Neuronal stem cell (in vitro differentiated cells): Measurements from ENCODE around the gene PCNX2.

Experiments used
- DNase-seq: peaks from one replicate; pipeline ENCODE4 v3.0.0-alpha.2; 2013; ENCODE audit warnings: low spot score
- H2AFZ ChIP-seq: one replicate; pipeline ENCODE4 v1.6.1; 2013; ENCODE audit warnings: mild to moderate bottlenecking, low read length, inconsistent platforms
- H2AK5ac ChIP-seq: 2 replicates; pipeline ENCODE4 v1.6.1; 2013; ENCODE audit warnings: low read depth, mild to moderate bottlenecking, inconsistent platforms, low read length, moderate library complexity, mixed read lengths
- H2BK120ac ChIP-seq: 2 replicates; pipeline ENCODE4 v1.6.1; 2013; ENCODE audit warnings: low read depth, mild to moderate bottlenecking, inconsistent platforms, low read length, moderate library complexity, mixed read lengths
- H2BK12ac ChIP-seq: one replicate; pipeline ENCODE4 v1.6.1; 2013; ENCODE audit warnings: low read length, inconsistent platforms
- H2BK15ac ChIP-seq: 2 replicates; pipeline ENCODE4 v1.6.1; 2013; ENCODE audit warnings: mild to moderate bottlenecking, low read length, inconsistent platforms, mixed read lengths
- H2BK5ac ChIP-seq: one replicate; pipeline ENCODE4 v1.6.1; 2013; ENCODE audit warnings: inconsistent platforms, mild to moderate bottlenecking, low read length, moderate library complexity
- H3K14ac ChIP-seq: one replicate; pipeline ENCODE4 v1.6.1; 2013; ENCODE audit warnings: low read length, inconsistent platforms
- H3K18ac ChIP-seq: 2 replicates; pipeline ENCODE4 v1.6.1; 2013; ENCODE audit warnings: low read length, inconsistent platforms
- H3K23ac ChIP-seq: 2 replicates; pipeline ENCODE4 v1.6.1; 2013; ENCODE audit warnings: low read depth, mild to moderate bottlenecking, mixed read lengths, low read length, inconsistent platforms; ENCODE audit not compliant: poor library complexity
- H3K27ac ChIP-seq: replicated peaks from 3 replicates; pipeline ENCODE4 v1.5.1; 2013; ENCODE audit warnings: low read length, inconsistent platforms
- H3K27me3 ChIP-seq, 3 experiments: 2 replicates each; pipeline ENCODE4 v1.6.1; 2013; ENCODE audit warnings: low read length in 3 of 3, mild to moderate bottlenecking in 2 of 3, inconsistent platforms in 1 of 3, low read depth in 1 of 3, mixed read lengths in 1 of 3, moderate library complexity in 1 of 3; ENCODE audit not compliant: control insufficient read depth in 3 of 3, insufficient read depth in 3 of 3
- H3K36me3 ChIP-seq, 2 donors: replicated peaks in 1 of 2; 2 replicates each; pipeline ENCODE4 v1.6.1; 2013; ENCODE audit warnings: low read length in 2 of 2; ENCODE audit not compliant: control insufficient read depth in 2 of 2, insufficient read depth in 2 of 2
- H3K4ac ChIP-seq: 2 replicates; pipeline ENCODE4 v1.6.1; 2013; ENCODE audit warnings: inconsistent platforms, mild to moderate bottlenecking, low read length, moderate library complexity
- H3K4me1 ChIP-seq, 2 donors: 1 replicate in 1 of 2; 2 replicates in 1 of 2; pipeline ENCODE4 v1.6.1; 2013; ENCODE audit warnings: low read length in 2 of 2, low read depth in 1 of 2; ENCODE audit not compliant: control insufficient read depth in 2 of 2, insufficient read depth in 1 of 2
- H3K4me2 ChIP-seq: one replicate; pipeline ENCODE4 v1.6.1; 2013; ENCODE audit warnings: mild to moderate bottlenecking, low read length, inconsistent platforms; ENCODE audit not compliant: insufficient read depth, poor library complexity, severe bottlenecking
- H3K4me3 ChIP-seq, 2 donors: 2 replicates each; pipeline ENCODE4 v1.5.1; 2013; ENCODE audit warnings: low read length in 2 of 2, mild to moderate bottlenecking in 2 of 2, inconsistent platforms in 1 of 2, moderate library complexity in 1 of 2
- H3K79me1 ChIP-seq: one replicate; pipeline ENCODE4 v1.6.1; 2013; ENCODE audit warnings: low read depth, mild to moderate bottlenecking, inconsistent platforms, low read length, moderate library complexity
- H3K9ac ChIP-seq: one replicate; pipeline ENCODE4 v1.6.1; 2013; ENCODE audit warnings: mild to moderate bottlenecking, low read depth, low read length, inconsistent platforms; ENCODE audit not compliant: poor library complexity
- H3K9me3 ChIP-seq, 2 donors: replicated peaks in 1 of 2; 2 replicates each; pipeline versions ENCODE3 to v1.6.1; 2013; ENCODE audit warnings: low read length in 2 of 2, mild to moderate bottlenecking in 2 of 2, inconsistent platforms in 1 of 2, low read depth in 1 of 2, mixed read lengths in 1 of 2, moderate library complexity in 1 of 2; ENCODE audit not compliant: control insufficient read depth in 2 of 2, insufficient read depth in 1 of 2
- H4K8ac ChIP-seq: one replicate; pipeline ENCODE4 v1.6.1; 2013; ENCODE audit warnings: low read depth, mild to moderate bottlenecking, inconsistent platforms, low read length, moderate library complexity
- H4K91ac ChIP-seq: one replicate; pipeline ENCODE4 v1.6.1; 2013; ENCODE audit warnings: low read length, low read depth, mild to moderate bottlenecking, inconsistent platforms; ENCODE audit not compliant: poor library complexity
- WGBS, 2 donors: extraction: QIAGEN DNeasy Blood & Tissue Kit; methylation state at CpG; one replicate each; pipeline ENCODE4 v1.1.7; 2013; ENCODE audit warnings: missing lambda C conversion rate in 2 of 2, mixed read lengths in 1 of 2; ENCODE audit not compliant: insufficient read length in 2 of 2, insufficient replicate concordance in 1 of 2; ENCODE audit errors: extremely low coverage in 2 of 2; 5-methylcytosine and 5-hydroxymethylcytosine counted together

The PCNX2 gene

GRCh38 chr1:233061265-233061664 is 234.3 kb downstream of the PCNX2 start:
- no peak overlapping the region for H2AFZ ChIP-seq
- no peak overlapping the region for H2BK12ac ChIP-seq
- no peak overlapping the region for H3K23ac ChIP-seq
- H3K27ac ChIP-seq = no peak overlapping the region
- H2AK5ac ChIP-seq = no peak overlapping the region
- H3K79me1 ChIP-seq = no peaks in the 10 kb centered on the region
- H3K14ac ChIP-seq = no peak overlapping the region
- peaks cover 0 to 6% of the 10 kb centered on the region in 2 donors for H3K9me3 ChIP-seq
- H2BK5ac ChIP-seq = no peak overlapping the region
- no peak overlapping the region for H3K4me3 ChIP-seq
- H3K36me3 ChIP-seq = no peaks in the 10 kb centered on the region
- no peak overlapping the region for H3K18ac ChIP-seq
- WGBS, 2 donors = no CpG with 5 or more reads among the region's 5 CpGs
- H2BK120ac ChIP-seq = no peak overlapping the region
- H4K8ac ChIP-seq = no peak overlapping the region
- no peak overlapping the region for H3K9ac ChIP-seq
- no peak overlapping the region for H2BK15ac ChIP-seq
- no peak overlapping the region for H4K91ac ChIP-seq
- DNase-seq = no peak
- no peak overlapping the region for H3K4ac ChIP-seq
- peaks cover 5 to 7% of the 10 kb centered on the region in 2 donors for H3K4me1 ChIP-seq
- H3K4me2 ChIP-seq = no peak overlapping the region
- no peaks in the 10 kb centered on the region for H3K27me3 ChIP-seq

- no peak overlapping the region for H4K8ac ChIP-seq
- peaks cover 7 to 8% of the 10 kb centered on the region in 2 donors for H3K4me1 ChIP-seq
- H4K91ac ChIP-seq = no peak overlapping the region
- H3K9me3 ChIP-seq = no peaks in the 10 kb centered on the region
- no peak overlapping the region for H3K9ac ChIP-seq
- H3K27ac ChIP-seq = no peak overlapping the region
- peak overlapping the region; percentile 25 for H2AFZ ChIP-seq
- H2BK5ac ChIP-seq = no peak overlapping the region
- no peaks in the 10 kb centered on the region for H3K36me3 ChIP-seq
- no peak overlapping the region for H2AK5ac ChIP-seq
- H2BK15ac ChIP-seq = no peak overlapping the region
- no peak overlapping the region for H3K14ac ChIP-seq
- H3K4me2 ChIP-seq = no peak overlapping the region
- no peaks in the 10 kb centered on the region for H3K27me3 ChIP-seq
- no peak overlapping the region for H2BK120ac ChIP-seq
- no peak overlapping the region for H3K4ac ChIP-seq
- H3K23ac ChIP-seq = no peak overlapping the region
- DNase-seq = no peak
- no peak overlapping the region for H3K18ac ChIP-seq
- no peak overlapping the region for H3K4me3 ChIP-seq
- H2BK12ac ChIP-seq = no peak overlapping the region
- no CpG with 5 or more reads among the region's 3 CpGs for WGBS, 2 donors
- H3K79me1 ChIP-seq = no peaks in the 10 kb centered on the region
These were observed 235.0 kb downstream of the PCNX2 start for GRCh38 chr1:233060461-233060994.

GRCh38 chr1:233057836-233058235 is 237.7 kb downstream of the PCNX2 start:
- H3K27ac ChIP-seq = no peak overlapping the region
- H3K4me3 ChIP-seq = no peak overlapping the region
- H3K9ac ChIP-seq = no peak overlapping the region
- H2BK12ac ChIP-seq = no peak overlapping the region
- no peak overlapping the region for H2AK5ac ChIP-seq
- no peaks in the 10 kb centered on the region for H3K9me3 ChIP-seq
- H3K4me1 ChIP-seq = peaks cover 7 to 8% of the 10 kb centered on the region in 2 donors
- no peaks in the 10 kb centered on the region for H3K36me3 ChIP-seq
- no peaks in the 10 kb centered on the region for H3K79me1 ChIP-seq
- no peak overlapping the region for H3K4me2 ChIP-seq
- DNase-seq = no peak
- H3K27me3 ChIP-seq = no peaks in the 10 kb centered on the region
- no peak overlapping the region for H2AFZ ChIP-seq
- H2BK5ac ChIP-seq = no peak overlapping the region
- no peak overlapping the region for H2BK15ac ChIP-seq
- WGBS, 2 donors = no CpG with 5 or more reads among the region's 3 CpGs
- H3K18ac ChIP-seq = no peak overlapping the region
- H2BK120ac ChIP-seq = no peak overlapping the region
- H3K23ac ChIP-seq = no peak overlapping the region
- no peak overlapping the region for H3K14ac ChIP-seq
- no peak overlapping the region for H4K8ac ChIP-seq
- no peak overlapping the region for H4K91ac ChIP-seq
- H3K4ac ChIP-seq = no peak overlapping the region

DNA sequence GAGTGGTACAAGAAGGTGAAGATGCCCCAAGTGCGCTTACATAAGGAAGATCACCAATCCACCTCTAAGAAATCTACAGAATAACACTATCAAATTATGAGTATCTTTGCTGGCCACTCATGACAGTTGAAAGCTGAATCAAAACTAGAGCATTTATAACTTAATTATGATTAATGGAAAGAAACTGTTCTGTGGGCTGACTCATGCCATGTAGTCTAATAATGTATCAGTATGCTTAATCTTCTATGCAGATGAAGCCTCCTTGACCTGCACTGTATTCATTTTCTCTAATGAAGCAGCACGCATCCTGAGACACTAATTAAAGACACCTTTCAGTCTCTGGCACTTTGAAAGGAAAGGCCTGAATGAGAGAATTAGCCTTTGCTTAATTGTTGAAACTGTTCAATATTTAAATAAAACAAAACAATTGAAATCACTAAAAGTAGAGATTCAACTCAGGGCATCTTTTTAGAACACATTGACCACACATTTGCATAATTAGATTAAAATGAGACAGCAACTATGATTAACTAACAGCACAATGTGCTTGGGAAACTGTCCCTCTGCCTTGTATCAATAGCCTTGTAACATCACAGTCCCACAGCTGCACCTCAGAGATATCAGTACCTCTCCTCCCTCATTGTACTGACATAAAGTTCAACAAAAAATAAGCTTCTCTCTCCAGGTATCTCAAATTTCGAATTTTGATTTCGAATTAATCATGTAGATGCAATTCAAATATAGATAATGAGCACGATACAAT is 239.5 kb downstream of the PCNX2 start:
- no peak for DNase-seq
- Histone ChIP-seq H3K9me3 (no peaks in the 10 kb centered on the region), H4K8ac (no peak overlapping the region), H3K4me1 (peaks cover 3 to 8% of the 10 kb centered on the region in 2 donors), H2BK120ac (no peak overlapping the region), H3K9ac (no peak overlapping the region), H2AFZ (no peak overlapping the region), H3K4me3 (no peak overlapping the region), H3K18ac (no peak overlapping the region), H3K27me3 (no peaks in the 10 kb centered on the region), H3K14ac (no peak overlapping the region), H3K79me1 (no peaks in the 10 kb centered on the region), H2AK5ac (no peak overlapping the region), H3K4me2 (no peak overlapping the region), H2BK15ac (no peak overlapping the region), H3K36me3 (no peaks in the 10 kb centered on the region), H4K91ac (no peak overlapping the region), H3K27ac (no peak overlapping the region), H3K23ac (no peak overlapping the region), H3K4ac (no peak overlapping the region), H2BK12ac (no peak overlapping the region), H2BK5ac (no peak overlapping the region)
- WGBS, 2 donors = no CpG with 5 or more reads among the region's 5 CpGs
